HepG2 (cell line): ENCODE measurements around the gene MTFP1. TPM values are rescaled to one million over a fixed set of nuclear protein-coding genes. Genes with fewer than 3 reads are reported as not detected.

Experiments used
- BATF2 ChIP-seq: sonication (generic); formaldehyde crosslinking; IDR thresholded peaks from 2 replicates; pipeline ENCODE4 v1.8.0; 2022; ENCODE audit warnings: mild to moderate bottlenecking, missing genetic modification reagents, moderate library complexity
- ERF ChIP-seq: IDR thresholded peaks from 2 replicates; pipeline ENCODE4 v1.6.1; 2018; ENCODE audit warnings: missing biosample characterization, missing genetic modification reagents
- HNRNPLL ChIP-seq: fragments of 200-400 bp; formaldehyde crosslinking; IDR thresholded peaks from 2 replicates; pipeline ENCODE4 v1.6.1; 2017; ENCODE audit warnings: mild to moderate bottlenecking, low read depth, low read length; ENCODE audit not compliant: poor library complexity, severe bottlenecking
- KIAA2018 ChIP-seq: sonication (generic); formaldehyde crosslinking; IDR thresholded peaks from 2 replicates; pipeline ENCODE4 v1.5.0; 2020; ENCODE audit warnings: mild to moderate bottlenecking, missing genetic modification reagents, borderline replicate concordance
- MAFG ChIP-seq: sonication (generic); formaldehyde crosslinking; IDR thresholded peaks from 2 replicates; pipeline ENCODE4 v1.5.1; 2020; ENCODE audit warnings: mild to moderate bottlenecking, missing genetic modification reagents
- NFIC ChIP-seq: IDR thresholded peaks from 2 replicates; pipeline ENCODE4 v1.6.1; 2012; ENCODE audit warnings: mild to moderate bottlenecking, low read length, inconsistent platforms
- NR2F1 ChIP-seq, 2 experiments: fragments of 450-650 bp in 1 of 2; formaldehyde crosslinking in 1 of 2; IDR thresholded peaks; 2 replicates each; pipeline versions ENCODE4 v1.5.0 to v1.6.1; 2016 to 2020; ENCODE audit warnings: mild to moderate bottlenecking in 1 of 2, missing compliant biosample characterization in 1 of 2, missing genetic modification reagents in 1 of 2, moderate library complexity in 1 of 2
- POLR2AphosphoS2 ChIP-seq: IDR thresholded peaks from 2 replicates; pipeline ENCODE4 v1.6.1; 2011; ENCODE audit warnings: low read depth, low read length, improper control_type of control experiment
- U2AF1 ChIP-seq: fragments of 200-400 bp; formaldehyde crosslinking; optimal IDR thresholded peaks from 2 replicates; pipeline ENCODE3; 2017; ENCODE audit warnings: mild to moderate bottlenecking, low read depth, low read length
- ZFY ChIP-seq: sonication (generic); formaldehyde crosslinking; IDR thresholded peaks from 2 replicates; pipeline ENCODE4 v1.4.0; 2020; ENCODE audit warnings: missing genetic modification reagents
- ZNF10 ChIP-seq: sonication (generic); formaldehyde crosslinking; IDR thresholded peaks from 2 replicates; pipeline ENCODE4 v1.4.0; 2020; ENCODE audit warnings: mild to moderate bottlenecking, low read depth, missing genetic modification reagents, borderline replicate concordance
- ZNF292 ChIP-seq: sonication (generic); formaldehyde crosslinking; IDR thresholded peaks from 2 replicates; pipeline ENCODE4 v1.8.1; 2022; ENCODE audit warnings: mild to moderate bottlenecking, low read depth, missing genetic modification reagents, borderline replicate concordance
- ZNF44 ChIP-seq: sonication (generic); formaldehyde crosslinking; IDR thresholded peaks from 2 replicates; pipeline ENCODE4 v1.5.1; 2020; ENCODE audit warnings: mild to moderate bottlenecking, missing genetic modification reagents
- ZNF557 ChIP-seq: sonication (generic); formaldehyde crosslinking; IDR thresholded peaks from 2 replicates; pipeline ENCODE4 v1.4.0; 2020; ENCODE audit warnings: missing genetic modification reagents
- ZNF572 ChIP-seq: sonication (generic); formaldehyde crosslinking; IDR thresholded peaks from 2 replicates; pipeline ENCODE4 v1.5.1; 2020; ENCODE audit warnings: mild to moderate bottlenecking, missing genetic modification reagents
- ZNF709 ChIP-seq: sonication (generic); formaldehyde crosslinking; IDR thresholded peaks from 2 replicates; pipeline ENCODE4 v1.5.0; 2020; ENCODE audit warnings: mild to moderate bottlenecking, missing genetic modification reagents
- ZNF768 ChIP-seq: sonication (generic); formaldehyde crosslinking; IDR thresholded peaks from 2 replicates; pipeline ENCODE4 v1.4.0; 2020; ENCODE audit warnings: missing genetic modification reagents
- ZNF770 ChIP-seq: sonication (generic); formaldehyde crosslinking; IDR thresholded peaks from 2 replicates; pipeline ENCODE4 v1.5.0; 2020; ENCODE audit warnings: mild to moderate bottlenecking, missing genetic modification reagents
- ZNF780A ChIP-seq: sonication (generic); formaldehyde crosslinking; IDR thresholded peaks from 2 replicates; pipeline ENCODE4 v1.8.0; 2022; ENCODE audit warnings: mild to moderate bottlenecking, missing genetic modification reagents, moderate library complexity
- polyA plus RNA-seq, 8 experiments: library from polyadenylated mRNA; depleted of rRNA in 3 of 8; stranded (reverse) in 7 of 8; unstranded in 1 of 8; fragments of >200 nt; fragmentation: Illumina TruSeq in 4 of 8; extraction: Trizol in 4 of 8; gene quantifications; 2 replicates each; pipeline versions ENCODE4 v1.2.1 to v1.2.3, GENCODE V29; 2011 to 2016; ENCODE audit warnings: low read depth in 4 of 8, missing spikeins in 1 of 8, mixed read lengths in 1 of 8; ENCODE audit not compliant: insufficient read depth in 1 of 8
- total RNA-seq, 5 experiments: library from RNA; depleted of rRNA; stranded (reverse); fragments of >200 nt; fragmentation: Illumina TruSeq; extraction: Trizol; gene quantifications; 2 replicates each; pipeline ENCODE4 v1.2.3, GENCODE V29; 2016; ENCODE audit warnings: low read depth in 1 of 5

The MTFP1 gene
- total and polyA plus RNA-seq, 2 of the 13 experiments (the other 11 are each of a cell fraction or from before 2014, with no cell fraction given), result 29.5 to 45.6 TPM

DNA sequence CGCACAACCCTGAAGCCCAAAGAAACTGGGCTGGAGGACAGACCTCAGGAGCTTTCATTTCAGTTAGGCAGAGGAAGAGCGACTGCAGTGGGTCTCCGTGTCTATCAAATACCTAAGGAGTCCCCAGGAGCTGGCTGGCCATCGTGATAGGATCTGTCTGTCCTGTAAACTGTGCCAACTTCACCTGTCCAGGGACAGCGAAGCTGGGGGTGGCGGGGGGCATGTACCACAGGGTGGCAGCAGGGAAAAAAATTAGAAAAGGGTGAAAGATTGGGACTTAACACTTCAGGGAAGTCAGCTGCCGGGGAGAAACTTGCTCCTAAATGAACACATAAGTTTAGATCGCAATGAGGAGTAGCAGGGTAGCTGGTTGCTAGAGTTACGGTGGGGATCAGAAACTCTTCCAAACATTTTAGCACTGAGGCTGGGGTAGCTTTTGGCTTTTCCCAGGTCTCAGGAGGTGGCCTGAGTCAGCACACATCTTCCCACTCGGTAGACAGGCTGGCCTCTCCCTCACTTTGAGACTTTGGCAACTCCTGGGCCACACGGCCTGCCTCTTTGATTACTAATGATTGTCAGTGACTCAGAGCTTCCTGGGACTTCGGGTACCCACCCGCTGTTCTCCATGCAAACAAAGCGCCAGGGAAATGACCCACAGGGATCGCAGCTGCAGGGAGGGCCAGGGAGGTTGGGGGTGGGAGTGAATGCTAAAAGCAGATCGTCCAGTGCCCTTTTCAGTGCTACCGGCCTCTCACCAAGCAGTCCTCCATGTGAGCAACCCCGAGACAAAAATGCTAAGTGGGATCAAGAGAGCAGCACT, 2.9 kb upstream of the MTFP1 start (continued):
- TF ChIP-seq KIAA2018, result no peak
- TF ChIP-seq NR2F1 (CRISPR knock-in tag; IDR thresholded peaks at IDR 0.05), result no peak
- TF ChIP-seq ZNF768 (CRISPR knock-in tag), result no peak
- no peak for TF ChIP-seq ZNF557 (CRISPR knock-in tag)
- no peak for TF ChIP-seq ZNF10 (CRISPR knock-in tag)
- TF ChIP-seq ZNF770 (CRISPR knock-in tag), result no peak
- no peak for TF ChIP-seq POLR2AphosphoS2
- TF ChIP-seq ZNF44 (CRISPR knock-in tag), result no peak
- no peak for TF ChIP-seq ZNF780A (CRISPR knock-in tag)
- peak; percentile 7 for TF ChIP-seq U2AF1
- no peak for TF ChIP-seq NFIC
- TF ChIP-seq ZFY (CRISPR knock-in tag), result no peak
- TF ChIP-seq ZNF292 (CRISPR knock-in tag), result no peak
- TF ChIP-seq ERF (CRISPR knock-in tag), result no peak
- no peak for TF ChIP-seq ZNF709 (CRISPR knock-in tag)
- TF ChIP-seq MAFG (CRISPR knock-in tag), result no peak
- TF ChIP-seq BATF2 (CRISPR knock-in tag), result no peak
- TF ChIP-seq ZNF572 (CRISPR knock-in tag), result 0 out of 2 replicates have a peak, but pooled peaks have one; percentile 22
- TF ChIP-seq HNRNPLL, result no peak
